HepG2 (cell line): ENCODE data around the gene FRMPD2. TPM values are rescaled to one million over a fixed set of nuclear protein-coding genes. Genes with fewer than 3 reads are reported as not detected.
A peak's percentile ranks its signal among the peaks of the same experiment; 100 is the strongest.

Source experiments
- ATAC-seq: fragments of 200-7000 bp; cut with Tn5 transposase; 3 replicates; pipeline ENCODE4 v1.9.1; 2020; ENCODE audit warnings: mild to moderate bottlenecking, moderate library complexity
- BruUV-seq: library from RNA; stranded (reverse); fragments of 400-500 nt; replicated peaks from 2 replicates; lab custom pipeline; 2021; lab: Mats Ljungman, UMichigan
- CTCF ChIA-PET: fragments of 300-600 bp; formaldehyde crosslinking; extraction: SDS; loops from one replicate; lab custom pipeline; 2021; ENCODE audit warnings: low total read pairs, inconsistent platforms, low intra/inter-chr PET ratio; lab: Yijun Ruan, JAX
- POLR2A ChIA-PET: fragments of 350-600 bp; sonication (Branson Sonifier 250); formaldehyde crosslinking; loops from one replicate; lab custom pipeline; 2020; ENCODE audit warnings: antibody characterized with exemption, inconsistent platforms; lab: Yijun Ruan, JAX
- DNase-seq: peaks from one replicate; pipeline ENCODE4 v3.0.0-alpha.2; 2015; ENCODE audit warnings: low spot score
- FAIRE-seq: peaks from 3 replicates; lab custom pipeline; 2011; peaks lifted over from hg19 to GRCh38; lab: Jason Lieb, UNC
- H2AFZ ChIP-seq: one replicate; pipeline ENCODE4 v1.6.1; 2011; ENCODE audit warnings: low read length, inconsistent platforms
- H3K27ac ChIP-seq: fragments of 300-600 bp; 3 replicates; pipeline ENCODE4 v1.8.0; 2011; ENCODE audit warnings: mixed run types, mild to moderate bottlenecking, mixed read lengths, low read length, inconsistent platforms; ENCODE audit not compliant: insufficient read depth; ENCODE audit errors: extremely low read length
- H3K27me3 ChIP-seq, 2 experiments: fragments of 200-600 bp in 1 of 2; 2 replicates in 1 of 2; 3 replicates in 1 of 2; pipeline versions ENCODE4 v1.6.0 to v1.8.0; 2011; ENCODE audit warnings: low read length in 2 of 2, mild to moderate bottlenecking in 2 of 2, moderate library complexity in 2 of 2, inconsistent platforms in 1 of 2; ENCODE audit not compliant: insufficient read depth in 2 of 2, control insufficient read depth in 1 of 2
- H3K36me3 ChIP-seq, 2 experiments: fragments of 200-600 bp in 1 of 2; replicated peaks in 1 of 2; 2 replicates in 1 of 2; 3 replicates in 1 of 2; pipeline versions ENCODE4 v1.5.1 to v1.8.0; 2011; ENCODE audit warnings: low read length in 2 of 2, inconsistent platforms in 1 of 2; ENCODE audit not compliant: insufficient read depth in 2 of 2, control insufficient read depth in 1 of 2
- H3K4me1 ChIP-seq: 2 replicates; pipeline ENCODE4 v1.5.1; 2012; ENCODE audit warnings: low read length, inconsistent platforms; ENCODE audit not compliant: insufficient read depth
- H3K4me2 ChIP-seq: 2 replicates; pipeline ENCODE4 v1.6.0; 2011; ENCODE audit warnings: low read depth, low read length, inconsistent platforms
- H3K4me3 ChIP-seq, 3 experiments: fragments of 200-600 bp in 1 of 3; sonication (generic), shearing (Covaris generic) in 1 of 3; replicated peaks in 1 of 3; 2 replicates each; pipeline ENCODE4 v1.5.1; 2011 to 2016; ENCODE audit warnings: low read length in 3 of 3, inconsistent platforms in 2 of 3, low read depth in 2 of 3, mild to moderate bottlenecking in 2 of 3, control low read depth in 1 of 3, mixed read lengths in 1 of 3; ENCODE audit not compliant: insufficient read depth in 1 of 3
- H3K79me2 ChIP-seq: one replicate; pipeline ENCODE4 v1.6.1; 2011; ENCODE audit warnings: low read length, inconsistent platforms; ENCODE audit not compliant: insufficient read depth
- H3K9ac ChIP-seq: 2 replicates; pipeline ENCODE4 v1.6.0; 2011; ENCODE audit warnings: mild to moderate bottlenecking, low read depth, low read length, inconsistent platforms; ENCODE audit not compliant: insufficient read depth
- H3K9me3 ChIP-seq: 2 replicates; pipeline ENCODE4 v1.5.1; 2012; ENCODE audit warnings: mild to moderate bottlenecking, low read length
- H4K20me1 ChIP-seq: 2 replicates; pipeline ENCODE4 v1.6.0; 2011; ENCODE audit warnings: inconsistent platforms, mild to moderate bottlenecking, low read length, moderate library complexity; ENCODE audit not compliant: insufficient read depth
- ARID3A ChIP-seq: IDR thresholded peaks from 2 replicates; pipeline ENCODE4 v1.6.1; 2012; ENCODE audit warnings: low read depth, low read length, improper control_type of control experiment
- BCL6 ChIP-seq: IDR thresholded peaks from 2 replicates; pipeline ENCODE4 v1.6.1; 2016; ENCODE audit warnings: missing genetic modification reagents, missing compliant biosample characterization
- ETS1 ChIP-seq: sonication (generic); formaldehyde crosslinking; IDR thresholded peaks from 2 replicates; pipeline ENCODE4 v1.4.0; 2020; ENCODE audit warnings: missing genetic modification reagents
- HNF4A ChIP-seq: sonication (generic); formaldehyde crosslinking; IDR thresholded peaks from 2 replicates; pipeline ENCODE4 v1.4.0; 2020; ENCODE audit warnings: missing genetic modification reagents
- NR1H2 ChIP-seq: sonication (generic); formaldehyde crosslinking; IDR thresholded peaks from 2 replicates; pipeline ENCODE4 v1.8.1; 2022; ENCODE audit warnings: low read depth, missing genetic modification reagents, borderline replicate concordance
- REXO4 ChIP-seq: sonication (generic); formaldehyde crosslinking; IDR thresholded peaks from 2 replicates; pipeline ENCODE4 v1.8.0; 2022; ENCODE audit warnings: missing genetic modification reagents, mild to moderate bottlenecking, borderline replicate concordance
- STAG1 ChIP-seq: sonication (generic); formaldehyde crosslinking; IDR thresholded peaks from 2 replicates; pipeline ENCODE4 v1.4.0; 2020; ENCODE audit warnings: missing genetic modification reagents
- THAP9 ChIP-seq: sonication (generic); formaldehyde crosslinking; IDR thresholded peaks from 2 replicates; pipeline ENCODE4; 2020; ENCODE audit warnings: missing genetic modification reagents, mild to moderate bottlenecking, borderline replicate concordance
- ZNF30 ChIP-seq: sonication (generic); formaldehyde crosslinking; IDR thresholded peaks from 2 replicates; pipeline ENCODE4 v1.5.0; 2020; ENCODE audit warnings: mild to moderate bottlenecking, missing genetic modification reagents
- ZNF672 ChIP-seq: sonication (generic); formaldehyde crosslinking; IDR thresholded peaks from 2 replicates; pipeline ENCODE4 v1.8.1; 2022; ENCODE audit warnings: missing genetic modification reagents
- ZNF746 ChIP-seq: sonication (generic); formaldehyde crosslinking; IDR thresholded peaks from 2 replicates; pipeline ENCODE4 v1.8.0; 2022; ENCODE audit warnings: mild to moderate bottlenecking, missing genetic modification reagents
- ZSCAN22 ChIP-seq: sonication (generic); formaldehyde crosslinking; IDR thresholded peaks from 2 replicates; pipeline ENCODE4 v1.4.0; 2020; ENCODE audit warnings: mild to moderate bottlenecking, missing genetic modification reagents
- WGBS: methylation state at CpG from one replicate; pipeline ENCODE4 v1.1.6; 2017; ENCODE audit warnings: low lambda C conversion rate; 5-methylcytosine and 5-hydroxymethylcytosine counted together
- in situ Hi-C: cut with HindIII; loops from 2 replicates; pipeline ENCODE4 v1.10.0; 2017; ENCODE audit warnings: low pct_unique_long_range_greater_than_20kb; ENCODE audit not compliant: extremely low pct_ligation_motif_present
- intact Hi-C: fragments of 100-400 bp; cut with micrococcal nuclease; formaldehyde crosslinking; loops from one replicate; pipeline ENCODE4 v1.10.0; 2022; ENCODE audit not compliant: unreplicated experiment
- polyA plus RNA-seq, 8 experiments: library from polyadenylated mRNA; depleted of rRNA in 3 of 8; stranded (reverse) in 7 of 8; unstranded in 1 of 8; fragments of >200 nt; fragmentation: Illumina TruSeq in 4 of 8; extraction: Trizol in 4 of 8; gene quantifications; 2 replicates each; pipeline versions ENCODE4 v1.2.1 to v1.2.3, GENCODE V29; 2011 to 2016; ENCODE audit warnings: low read depth in 4 of 8, missing spikeins in 1 of 8, mixed read lengths in 1 of 8; ENCODE audit not compliant: insufficient read depth in 1 of 8
- total RNA-seq, 5 experiments: library from RNA; depleted of rRNA; stranded (reverse); fragments of >200 nt; fragmentation: Illumina TruSeq; extraction: Trizol; gene quantifications; 2 replicates each; pipeline ENCODE4 v1.2.3, GENCODE V29; 2016; ENCODE audit warnings: low read depth in 1 of 5

FRMPD2 gene
- total and polyA plus RNA-seq, 2 of the 13 experiments (the other 11 are each of a cell fraction or from before 2014, with no cell fraction given), result 0.45 to 1.3 TPM

GRCh38 chr10:48314107-48314506 lies 39.6 kb upstream of the FRMPD2 start:
- no peak overlapping the region for H2AFZ ChIP-seq
- WGBS, result 95% methylated on average over 2 of the region's 2 CpGs
- H3K9ac ChIP-seq, result no peak overlapping the region
- ATAC-seq (no peak), DNase-seq (no peak), FAIRE-seq (no peak)
- H3K4me2 ChIP-seq, result no peak overlapping the region
- peaks cover 18% of the 10 kb centered on the region for H4K20me1 ChIP-seq
- no peaks in the 10 kb centered on the region for H3K9me3 ChIP-seq
- no peak overlapping the region for H3K4me3 ChIP-seq
- no peak overlapping the region for H3K27ac ChIP-seq
- intact Hi-C loops (no loop called here), in situ Hi-C loops (no loop called here)
- H3K4me1 ChIP-seq, result peaks cover 16% of the 10 kb centered on the region
- POLR2A ChIA-PET, result no interaction called here
- H3K79me2 ChIP-seq, result peaks cover 40% of the 10 kb centered on the region
- no TSS peak for BruUV-seq
- H3K36me3 ChIP-seq, result no peaks in the 10 kb centered on the region
- TF ChIP-seq ZNF746 (CRISPR knock-in tag), result no peak
- TF ChIP-seq REXO4, result no peak
- TF ChIP-seq, all 625 proteins: peak for 0
- CTCF ChIA-PET, result no interaction called here
- H3K27me3 ChIP-seq, result no peaks in the 10 kb centered on the region

- ATAC-seq (no peak), FAIRE-seq (peak; percentile 77), DNase-seq (peak; percentile 41)
- BruUV-seq, result no TSS peak
- no peaks in the 10 kb centered on the region for H3K9me3 ChIP-seq
- no peak overlapping the region for H3K9ac ChIP-seq
- H4K20me1 ChIP-seq, result peaks cover 24% of the 10 kb centered on the region
- WGBS, result 54% methylated on average over 2 of the region's 2 CpGs
- H3K36me3 ChIP-seq, result no peaks in the 10 kb centered on the region
- H3K4me3 ChIP-seq, result no peak overlapping the region
- intact Hi-C loops, result no loop called here
- H3K27ac ChIP-seq, result no peak overlapping the region
- H3K79me2 ChIP-seq, result peaks cover 39% of the 10 kb centered on the region
- H2AFZ ChIP-seq, result no peak overlapping the region
- H3K4me1 ChIP-seq, result peaks cover 30% of the 10 kb centered on the region
- CTCF ChIA-PET, result no interaction called here
- in situ Hi-C loops, result no loop called here
- H3K4me2 ChIP-seq, result no peak overlapping the region
- POLR2A ChIA-PET, result no interaction called here
- H3K27me3 ChIP-seq, result no peaks in the 10 kb centered on the region; a peak in 1 of 5 replicates
- TF ChIP-seq ARID3A (peak; percentile 52; the same call in 1 of the 2 replicates), ZSCAN22 (no peak), THAP9 (no peak), ZNF30 (CRISPR knock-in tag) (no peak), STAG1 (CRISPR knock-in tag) (0 out of 2 replicates have a peak, but pooled peaks have one; percentile 24), BCL6 (CRISPR knock-in tag) (peak; percentile 54), HNF4A (CRISPR knock-in tag) (peak; percentile 46; the same call in 1 of the 2 replicates), ZNF672 (no peak), NR1H2 (CRISPR knock-in tag) (no peak), ETS1 (CRISPR knock-in tag) (no peak)
Observed at GRCh38 chr10:48309711-48310226, 35.3 kb upstream of the FRMPD2 start.
